Epidermal melanocyte (primary cell): ENCODE results near the gene LAS1L.
"Not testable (repeated sequence)": the region's sequence is repeated elsewhere in the genome, so short reads cannot be mapped to it uniquely, and the experiment has no call there.

Source experiments
- DNase-seq: peaks from one replicate; pipeline ENCODE4 v3.0.0; 2011; ENCODE audit warnings: low spot score; ENCODE audit not compliant: insufficient read length

The LAS1L gene

GRCh38 chrX:65518980-65519379 lies 15.6 kb downstream of the LAS1L start:
- DNase-seq: not testable (repeated sequence)

- no peak for DNase-seq
Observed at GRCh38 chrX:65517923-65518322, 16.7 kb downstream of the LAS1L start.

GRCh38 chrX:65516756-65517155 lies 17.8 kb downstream of the LAS1L start:
- DNase-seq: peak; percentile 46

- DNase-seq: no peak
Observed at GRCh38 chrX:65513610-65514009, 21.0 kb downstream of the LAS1L start.

GRCh38 chrX:65509400-65509799 lies 25.2 kb downstream of the LAS1L start:
- DNase-seq: no peak

- DNase-seq: no peak
Observed at GRCh38 chrX:65508851-65509250, 25.7 kb downstream of the LAS1L start.

- DNase-seq: no peak
Observed at GRCh38 chrX:65502618-65503017, 32.0 kb downstream of the LAS1L start.

- DNase-seq: no peak
Observed at GRCh38 chrX:65493431-65493830, 41.2 kb downstream of the LAS1L start.

GRCh38 chrX:65491620-65492019 lies 43.0 kb downstream of the LAS1L start:
- no peak for DNase-seq

GRCh38 chrX:65488495-65488894 lies 46.1 kb downstream of the LAS1L start:
- DNase-seq: no peak

GRCh38 chrX:65480960-65481359 lies 53.6 kb downstream of the LAS1L start:
- DNase-seq: no peak

- not testable (repeated sequence) for DNase-seq
Observed at GRCh38 chrX:65479102-65479501, 55.5 kb downstream of the LAS1L start.

- DNase-seq: no peak
Observed at GRCh38 chrX:65476564-65476963, 58.0 kb downstream of the LAS1L start.

- DNase-seq: no peak
Observed at GRCh38 chrX:65463550-65463949, 71.0 kb downstream of the LAS1L start.
